NOMO-1 treated with DMSO at 0.1 percent for 48 hours (cell line): ENCODE results near the gene DYRK3.

Source experiments
- DNase-seq: peaks from one replicate; lab custom pipeline; 2025; ENCODE audit not compliant: unreplicated experiment; lab: John Stamatoyannopoulos, UW

The DYRK3 gene

GRCh38 chr1:206658981-206659273 is 23.6 kb downstream of the DYRK3 start:
- no peak for DNase-seq

- DNase-seq: no peak
Observed at GRCh38 chr1:206660136-206660535, 24.8 kb downstream of the DYRK3 start.

- DNase-seq: no peak
Observed at GRCh38 chr1:206661161-206661820, 26.0 kb downstream of the DYRK3 start.

GRCh38 chr1:206662396-206663092 is 27.2 kb downstream of the DYRK3 start:
- no peak for DNase-seq

GRCh38 chr1:206663362-206663761 is 28.0 kb downstream of the DYRK3 start:
- DNase-seq: no peak

- DNase-seq: peak; percentile 45
Observed at GRCh38 chr1:206663832-206664652, 28.7 kb downstream of the DYRK3 start.

- DNase-seq: no peak
Observed at GRCh38 chr1:206664740-206665139, 29.4 kb downstream of the DYRK3 start.

- DNase-seq: no peak
Observed at GRCh38 chr1:206666031-206666561, 30.8 kb downstream of the DYRK3 start.

- no peak for DNase-seq
Observed at GRCh38 chr1:206666954-206667665, 31.8 kb downstream of the DYRK3 start.

GRCh38 chr1:206668351-206668750 is 33.0 kb downstream of the DYRK3 start:
- DNase-seq: no peak

- no peak for DNase-seq
Observed at GRCh38 chr1:206668874-206669410, 33.6 kb downstream of the DYRK3 start.

- DNase-seq: no peak
Observed at GRCh38 chr1:206672011-206672688, 36.8 kb downstream of the DYRK3 start.

- DNase-seq: peak; percentile 93
Observed at GRCh38 chr1:206672844-206673758, 37.8 kb downstream of the DYRK3 start.

- no peak for DNase-seq
Observed at GRCh38 chr1:206674236-206674635, 38.9 kb downstream of the DYRK3 start.

- DNase-seq: no peak
Observed at GRCh38 chr1:206674745-206675175, 39.4 kb downstream of the DYRK3 start.

- DNase-seq: no peak
Observed at GRCh38 chr1:206676499-206676898, 41.2 kb downstream of the DYRK3 start.

GRCh38 chr1:206678490-206678889 is 43.2 kb downstream of the DYRK3 start:
- no peak for DNase-seq

GRCh38 chr1:206679738-206680211 is 44.4 kb downstream of the DYRK3 start:
- DNase-seq: peak; percentile 89

- DNase-seq: no peak
Observed at GRCh38 chr1:206680279-206680678, 44.9 kb downstream of the DYRK3 start.
